GM10248 (cell line): ENCODE data around the gene FHOD3.

Experiments used
- CTCF ChIA-PET: fragments of 300-600 bp; sonication (Branson Sonifier 250); formaldehyde crosslinking; extraction: SDS; loops from one replicate; lab custom pipeline; 2021; ENCODE audit warnings: antibody characterized with exemption; lab: Yijun Ruan, JAX
- POLR2A ChIA-PET: fragments of 350-650 bp; sonication (Branson Sonifier 250); formaldehyde crosslinking; extraction: SDS; loops from one replicate; lab custom pipeline; 2020; ENCODE audit warnings: antibody characterized with exemption; lab: Yijun Ruan, JAX
- DNase-seq: peaks from one replicate; pipeline ENCODE4 v3.0.0; 2012; ENCODE audit errors: extremely low spot score
- TF ChIP-seq, protein P1 (sequence below): IDR thresholded peaks from 2 replicates; pipeline ENCODE4 v1.5.1; 2012; ENCODE audit warnings: mild to moderate bottlenecking, low read depth; ENCODE audit errors: extremely low read depth, missing control alignments, control extremely low read depth

The FHOD3 gene

DNA sequence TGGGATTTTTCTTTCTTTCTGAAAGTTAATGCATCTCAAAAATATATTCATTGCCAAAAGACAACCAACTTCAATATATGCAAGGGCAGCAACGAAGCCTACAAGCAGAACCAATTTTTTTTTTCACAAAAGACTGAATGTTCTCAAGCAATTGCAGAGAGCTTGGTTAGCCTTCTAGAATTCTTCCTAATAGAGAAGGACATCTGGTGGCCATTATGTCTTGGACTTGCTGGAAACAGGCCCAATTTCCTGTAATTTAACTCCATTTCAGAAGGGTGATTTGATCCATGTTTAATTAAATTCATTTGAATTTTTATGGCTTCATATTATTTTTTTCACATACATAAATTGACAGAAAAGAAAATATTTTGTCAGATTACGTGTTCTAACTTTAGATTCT is 323.3 kb downstream of the FHOD3 start:
- POLR2A ChIA-PET = no interaction called here
- CTCF ChIA-PET = interaction anchor here (0.9 to 1.6 kb wide), 2 partner anchors 33 to 67 kb away, joined by 4 to 5 read pairs; no protein-coding TSS in a partner anchor
- TF ChIP-seq, protein P1, sequence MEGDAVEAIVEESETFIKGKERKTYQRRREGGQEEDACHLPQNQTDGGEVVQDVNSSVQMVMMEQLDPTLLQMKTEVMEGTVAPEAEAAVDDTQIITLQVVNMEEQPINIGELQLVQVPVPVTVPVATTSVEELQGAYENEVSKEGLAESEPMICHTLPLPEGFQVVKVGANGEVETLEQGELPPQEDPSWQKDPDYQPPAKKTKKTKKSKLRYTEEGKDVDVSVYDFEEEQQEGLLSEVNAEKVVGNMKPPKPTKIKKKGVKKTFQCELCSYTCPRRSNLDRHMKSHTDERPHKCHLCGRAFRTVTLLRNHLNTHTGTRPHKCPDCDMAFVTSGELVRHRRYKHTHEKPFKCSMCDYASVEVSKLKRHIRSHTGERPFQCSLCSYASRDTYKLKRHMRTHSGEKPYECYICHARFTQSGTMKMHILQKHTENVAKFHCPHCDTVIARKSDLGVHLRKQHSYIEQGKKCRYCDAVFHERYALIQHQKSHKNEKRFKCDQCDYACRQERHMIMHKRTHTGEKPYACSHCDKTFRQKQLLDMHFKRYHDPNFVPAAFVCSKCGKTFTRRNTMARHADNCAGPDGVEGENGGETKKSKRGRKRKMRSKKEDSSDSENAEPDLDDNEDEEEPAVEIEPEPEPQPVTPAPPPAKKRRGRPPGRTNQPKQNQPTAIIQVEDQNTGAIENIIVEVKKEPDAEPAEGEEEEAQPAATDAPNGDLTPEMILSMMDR = no peak
- DNase-seq = no peak

DNA sequence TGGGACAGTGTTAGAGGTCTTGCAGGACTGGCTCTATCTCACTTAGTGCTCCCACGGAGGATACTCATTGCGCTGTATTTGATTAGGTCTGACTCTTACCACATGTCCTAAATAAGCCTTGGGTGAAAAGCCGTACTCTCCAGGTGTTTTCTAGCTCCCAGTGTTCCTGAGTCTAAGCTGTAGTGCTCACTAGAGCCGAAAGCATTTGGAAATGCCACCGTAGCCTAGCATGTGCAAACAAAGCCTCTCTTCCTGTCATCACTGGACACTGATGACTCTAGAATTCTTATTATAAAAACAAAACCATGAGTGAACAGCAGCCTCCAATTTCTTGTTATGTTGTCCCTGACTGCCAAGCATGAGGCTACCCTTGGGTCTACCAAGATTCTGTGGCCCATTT is 325.1 kb downstream of the FHOD3 start:
- ChIA-PET CTCF (interaction anchor here (1.5 kb wide), 1 partner anchor 9 kb away, joined by 6 read pairs; no protein-coding TSS in a partner anchor), POLR2A (no interaction called here)
- TF ChIP-seq, protein P1 = no peak
- no peak for DNase-seq

GRCh38 chr18:36623091-36623490 is 325.6 kb downstream of the FHOD3 start:
- ChIA-PET CTCF (interaction anchor here (1.5 kb wide), 1 partner anchor 9 kb away, joined by 6 read pairs; no protein-coding TSS in a partner anchor), POLR2A (no interaction called here)
- DNase-seq = no peak
- TF ChIP-seq, protein P1 = no peak

DNA sequence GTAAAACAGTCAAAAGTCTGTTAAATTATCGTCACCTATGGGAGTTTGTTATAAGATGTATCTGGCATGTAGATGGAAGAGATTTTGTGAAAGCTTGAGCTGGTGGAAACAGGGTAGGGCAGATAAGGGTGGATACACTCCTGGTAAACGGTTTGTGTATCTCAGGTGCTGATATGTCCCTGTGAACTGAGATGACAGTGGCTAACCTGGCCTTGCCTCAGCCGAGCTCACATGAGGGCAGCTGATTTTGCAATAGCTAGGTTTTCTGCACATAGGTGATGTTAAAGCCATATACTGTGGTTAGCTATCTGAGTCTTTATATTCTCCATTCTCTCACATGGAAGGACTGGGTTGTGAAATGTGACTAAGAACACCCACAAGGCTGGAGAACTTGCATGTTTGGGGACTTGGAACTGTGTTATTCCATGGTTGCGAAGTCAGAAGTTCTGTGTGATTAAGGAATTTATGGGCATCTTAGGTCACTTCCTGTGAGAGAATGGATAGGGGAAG is 326.2 kb downstream of the FHOD3 start:
- no peak for DNase-seq
- CTCF ChIA-PET = interaction anchor here (1.5 kb wide), 1 partner anchor 8 kb away, joined by 6 read pairs; no protein-coding TSS in a partner anchor
- TF ChIP-seq, protein P1 = no peak
- POLR2A ChIA-PET = no interaction called here

- TF ChIP-seq, protein P1 = no peak
- CTCF ChIA-PET = interaction anchor here (0.7 to 1.1 kb wide), 2 partner anchors 12 to 16 kb away, joined by 3 read pairs; no protein-coding TSS in a partner anchor
- POLR2A ChIA-PET = no interaction called here
- DNase-seq = no peak
Measured at GRCh38 chr18:36624451-36625167, 327.1 kb downstream of the FHOD3 start.

GRCh38 chr18:36625386-36625785 is 327.9 kb downstream of the FHOD3 start:
- POLR2A ChIA-PET = no interaction called here
- TF ChIP-seq, protein P1 = no peak
- no peak for DNase-seq
- CTCF ChIA-PET = interaction anchor here (1.1 kb wide), 1 partner anchor 11 kb away, joined by 3 read pairs; no protein-coding TSS in a partner anchor
